GM19025 (cell line): ENCODE measurements around the gene LRRC28.

ENCODE experiments used
- ATAC-seq: cut with Tn5 transposase; IDR thresholded peaks from one replicate; pipeline ENCODE4 v1.9.1; 2021; ENCODE audit warnings: mild to moderate bottlenecking, low read depth, moderate library complexity; ENCODE audit not compliant: unreplicated experiment

LRRC28 gene

GRCh38 chr15:99296386-99296785 lies 45.1 kb downstream of the LRRC28 start:
- ATAC-seq, result no peak

- no peak for ATAC-seq
These were observed 52.6 kb downstream of the LRRC28 start for GRCh38 chr15:99303907-99304306.

- ATAC-seq, result no peak
These were observed 54.7 kb downstream of the LRRC28 start for GRCh38 chr15:99305761-99306505.

- ATAC-seq, result no peak
These were observed 55.5 kb downstream of the LRRC28 start for GRCh38 chr15:99306694-99307338.

GRCh38 chr15:99307735-99308134 lies 56.5 kb downstream of the LRRC28 start:
- no peak for ATAC-seq

GRCh38 chr15:99310745-99311144 lies 59.5 kb downstream of the LRRC28 start:
- ATAC-seq, result no peak

GRCh38 chr15:99312228-99312627 lies 60.9 kb downstream of the LRRC28 start:
- ATAC-seq, result no peak

- no peak for ATAC-seq
These were observed 61.5 kb downstream of the LRRC28 start for GRCh38 chr15:99312794-99313193.

GRCh38 chr15:99315636-99316035 lies 64.4 kb downstream of the LRRC28 start:
- no peak for ATAC-seq

- ATAC-seq, result no peak
These were observed 69.3 kb downstream of the LRRC28 start for GRCh38 chr15:99320374-99321215.

- ATAC-seq, result no peak
These were observed 70.2 kb downstream of the LRRC28 start for GRCh38 chr15:99321468-99321867.

GRCh38 chr15:99322643-99323405 lies 71.5 kb downstream of the LRRC28 start:
- no peak for ATAC-seq

- ATAC-seq, result peak; percentile 86
These were observed 72.9 kb downstream of the LRRC28 start for GRCh38 chr15:99324082-99324620.

GRCh38 chr15:99324700-99325099 lies 73.4 kb downstream of the LRRC28 start:
- no peak for ATAC-seq

- ATAC-seq, result peak; percentile 44
These were observed 75.0 kb downstream of the LRRC28 start for GRCh38 chr15:99326235-99326634.

GRCh38 chr15:99328106-99329072 lies 77.1 kb downstream of the LRRC28 start:
- ATAC-seq, result no peak

GRCh38 chr15:99331381-99331780 lies 80.1 kb downstream of the LRRC28 start:
- no peak for ATAC-seq

- ATAC-seq, result no peak
These were observed 82.1 kb downstream of the LRRC28 start for GRCh38 chr15:99333413-99333812.

- no peak for ATAC-seq
These were observed 82.7 kb downstream of the LRRC28 start for GRCh38 chr15:99333981-99334380.
